ENCODE results near the gene SMIM44. TPM values are rescaled to one million over a fixed set of nuclear protein-coding genes. Genes with fewer than 3 reads are reported as not detected.

Gene SMIM44
- total RNA-seq, 1 donor from 2014 or later: not detected

DNA sequence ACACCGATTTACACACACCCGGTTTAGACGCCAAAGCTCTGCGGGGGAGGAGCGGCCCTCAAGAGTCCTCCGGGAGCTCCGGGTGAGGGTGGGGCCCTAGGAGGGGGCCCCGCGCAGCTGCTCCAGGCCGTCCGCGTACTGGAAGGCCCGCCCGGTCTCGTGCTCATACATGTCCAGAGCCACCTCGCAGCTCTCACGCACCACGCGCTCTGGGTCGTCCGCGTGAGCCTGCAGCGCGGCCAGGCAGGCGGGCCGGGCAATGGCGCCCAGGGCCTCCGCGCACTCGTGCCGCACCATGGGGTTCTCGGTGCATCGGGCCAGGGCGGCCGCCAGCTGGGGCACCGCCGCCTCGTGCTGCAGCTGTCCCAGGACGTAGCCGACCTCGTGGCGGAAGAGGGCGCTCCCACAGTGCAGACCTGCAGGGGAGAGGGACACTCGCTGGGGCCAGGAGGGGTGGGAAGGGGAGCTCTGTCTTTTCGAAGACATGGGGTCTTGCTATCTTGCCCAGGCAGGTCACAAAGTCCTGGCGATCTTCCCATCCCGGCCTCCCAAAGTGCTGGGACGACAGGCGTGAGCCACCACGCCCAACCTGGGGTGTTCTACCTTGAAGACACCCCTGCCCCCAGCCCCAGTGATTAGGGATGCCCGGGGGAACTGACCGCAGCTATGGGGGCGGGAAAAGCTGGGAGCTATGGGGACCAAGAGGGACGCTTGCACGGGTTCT is 8.3 kb upstream of the SMIM44 start:
- no peak overlapping the region for H2AFZ ChIP-seq (replicated peaks)
- no peak overlapping the region for H3K9ac ChIP-seq
- no peaks in the 10 kb centered on the region for H3F3A ChIP-seq (ENCODE audit: low read depth)
- no peak for DNase-seq (ENCODE audit: low spot score)
- no peaks in the 10 kb centered on the region for H3K9me3 ChIP-seq (ENCODE audit: low read depth)
- Mint-ChIP-seq H3K4me1 (no peaks in the 10 kb centered on the region), H3K27ac (no peak overlapping the region), H3K9me3 (no peaks in the 10 kb centered on the region), H3K36me3 (peaks cover 11% of the 10 kb centered on the region), H3K4me3 (no peak overlapping the region), H3K27me3 (ENCODE audit: insufficient read depth, low read depth) (no peaks in the 10 kb centered on the region)
- H3K4me2 ChIP-seq: no peak overlapping the region
- no peaks in the 10 kb centered on the region for H3K27me3 ChIP-seq
- TF ChIP-seq EZH2phosphoT487 (IDR thresholded peaks at IDR 0.05): no peak
- no peak for TF ChIP-seq EZH2 (IDR thresholded peaks at IDR 0.05)
- TF ChIP-seq, protein P1, sequence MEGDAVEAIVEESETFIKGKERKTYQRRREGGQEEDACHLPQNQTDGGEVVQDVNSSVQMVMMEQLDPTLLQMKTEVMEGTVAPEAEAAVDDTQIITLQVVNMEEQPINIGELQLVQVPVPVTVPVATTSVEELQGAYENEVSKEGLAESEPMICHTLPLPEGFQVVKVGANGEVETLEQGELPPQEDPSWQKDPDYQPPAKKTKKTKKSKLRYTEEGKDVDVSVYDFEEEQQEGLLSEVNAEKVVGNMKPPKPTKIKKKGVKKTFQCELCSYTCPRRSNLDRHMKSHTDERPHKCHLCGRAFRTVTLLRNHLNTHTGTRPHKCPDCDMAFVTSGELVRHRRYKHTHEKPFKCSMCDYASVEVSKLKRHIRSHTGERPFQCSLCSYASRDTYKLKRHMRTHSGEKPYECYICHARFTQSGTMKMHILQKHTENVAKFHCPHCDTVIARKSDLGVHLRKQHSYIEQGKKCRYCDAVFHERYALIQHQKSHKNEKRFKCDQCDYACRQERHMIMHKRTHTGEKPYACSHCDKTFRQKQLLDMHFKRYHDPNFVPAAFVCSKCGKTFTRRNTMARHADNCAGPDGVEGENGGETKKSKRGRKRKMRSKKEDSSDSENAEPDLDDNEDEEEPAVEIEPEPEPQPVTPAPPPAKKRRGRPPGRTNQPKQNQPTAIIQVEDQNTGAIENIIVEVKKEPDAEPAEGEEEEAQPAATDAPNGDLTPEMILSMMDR (IDR thresholded peaks at IDR 0.05): no peak
- no peaks in the 10 kb centered on the region for H4K20me1 ChIP-seq (ENCODE audit: low read depth)
- H3K27ac ChIP-seq: no peak overlapping the region
- H3K36me3 ChIP-seq: no peaks in the 10 kb centered on the region
- no peak overlapping the region for H3K4me3 ChIP-seq
- no peaks in the 10 kb centered on the region for H3K79me2 ChIP-seq (ENCODE audit: low read depth)
- H3K4me1 ChIP-seq: no peaks in the 10 kb centered on the region

DNA sequence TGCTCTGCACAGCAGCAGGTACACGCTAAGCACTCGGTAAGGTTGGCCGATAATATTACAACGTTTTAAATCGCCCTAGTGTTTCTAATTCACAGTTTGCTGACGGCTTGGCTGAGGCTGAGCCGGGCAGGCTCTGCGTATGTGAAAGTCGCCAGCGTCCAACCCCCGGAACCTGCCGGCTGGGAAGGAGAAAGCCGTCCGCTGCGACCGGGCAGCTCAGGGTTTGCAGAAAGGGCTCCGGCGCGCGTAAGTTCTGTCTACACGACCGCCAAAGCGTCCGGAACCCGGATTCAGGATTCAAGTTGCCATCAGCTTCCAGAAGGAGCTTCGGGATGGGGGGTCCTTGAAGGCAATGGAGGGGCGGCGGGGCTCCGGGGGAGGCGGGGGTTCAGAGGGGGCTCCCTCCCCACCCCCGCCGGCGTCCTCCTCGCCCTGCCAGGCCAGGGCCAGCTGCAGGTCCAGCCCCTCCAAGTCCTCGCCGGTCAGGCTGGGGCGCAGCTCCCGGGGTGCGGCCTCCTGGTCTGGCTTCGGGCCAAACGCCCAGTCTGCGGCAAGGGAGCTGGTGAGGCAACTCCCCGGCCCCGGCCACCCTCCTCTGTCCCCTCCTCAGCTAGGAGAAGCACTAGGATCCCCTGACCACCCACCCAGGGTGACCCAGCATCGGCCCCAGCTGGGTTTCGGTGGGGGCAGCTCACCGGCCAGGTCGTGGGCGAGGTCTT is 575 bp downstream of the SMIM44 start:
- Histone ChIP-seq H3K79me2 (ENCODE audit: low read depth) (no peaks in the 10 kb centered on the region), H3K4me3 (no peak overlapping the region), H4K20me1 (ENCODE audit: low read depth) (no peaks in the 10 kb centered on the region), H3K27ac (no peak overlapping the region), H3K4me1 (no peaks in the 10 kb centered on the region), H3K36me3 (no peaks in the 10 kb centered on the region), H3K9me3 (ENCODE audit: low read depth) (no peaks in the 10 kb centered on the region), H3K9ac (no peak overlapping the region), H3K27me3 (peaks cover 17% of the 10 kb centered on the region), H3K4me2 (no peak overlapping the region), H3F3A (ENCODE audit: low read depth) (peaks cover 7% of the 10 kb centered on the region), H2AFZ (replicated peaks) (no peak overlapping the region)
- peaks cover 16% of the 10 kb centered on the region for H3K27me3 Mint-ChIP-seq (ENCODE audit: insufficient read depth, low read depth)
- peaks cover 14% of the 10 kb centered on the region for H3K4me1 Mint-ChIP-seq
- no peak overlapping the region for H3K27ac Mint-ChIP-seq
- H3K4me3 Mint-ChIP-seq: no peak overlapping the region
- no peaks in the 10 kb centered on the region for H3K9me3 Mint-ChIP-seq
- TF ChIP-seq EZH2phosphoT487 (IDR thresholded peaks at IDR 0.05): no peak
- H3K36me3 Mint-ChIP-seq: no peaks in the 10 kb centered on the region
- DNase-seq (ENCODE audit: low spot score): no peak

DNA sequence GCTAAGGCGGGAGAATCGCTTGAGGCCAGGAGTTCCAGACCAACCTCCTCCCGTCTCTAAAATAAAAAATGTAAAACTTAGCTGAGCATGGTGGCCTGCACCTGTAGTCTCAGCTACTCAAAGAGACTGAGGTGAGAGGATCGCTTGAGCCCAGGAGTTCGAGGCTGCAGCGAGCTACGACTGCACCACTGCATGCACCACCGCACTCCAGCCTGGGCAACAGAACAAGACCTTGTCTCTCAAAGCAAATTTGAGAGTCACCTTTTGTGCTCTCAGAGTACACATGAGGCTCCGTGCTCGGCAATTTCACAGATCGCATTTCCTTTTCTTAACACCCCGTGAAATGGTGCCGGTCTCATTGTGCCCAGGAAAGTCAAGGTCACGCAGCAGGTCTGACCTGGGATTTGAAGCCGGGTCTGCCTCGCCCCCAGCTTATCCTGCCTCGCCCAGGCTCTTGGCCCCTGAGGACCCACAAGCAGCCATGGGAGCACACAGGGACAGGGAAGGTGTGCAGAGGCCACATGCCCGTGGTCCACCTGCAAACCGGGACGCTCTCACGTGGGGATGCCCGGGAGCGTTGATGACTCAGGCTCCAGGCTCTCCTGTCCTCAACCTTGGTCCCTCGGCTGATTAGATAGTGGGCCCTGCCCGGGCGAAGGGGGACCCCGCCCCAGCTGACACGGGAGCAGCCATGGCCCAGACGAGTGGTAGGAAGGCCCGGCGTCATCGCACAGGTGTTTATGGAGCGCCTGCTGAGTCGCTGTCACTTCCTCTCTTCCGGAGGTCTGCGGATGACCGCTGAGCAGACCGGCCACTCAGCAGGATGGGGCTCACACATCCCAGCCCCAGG is 1.8 kb downstream of the SMIM44 start:
- peaks cover 17% of the 10 kb centered on the region for H3K27me3 ChIP-seq
- Mint-ChIP-seq H3K27ac (no peak overlapping the region), H3K27me3 (ENCODE audit: insufficient read depth, low read depth) (peaks cover 19% of the 10 kb centered on the region), H3K36me3 (no peaks in the 10 kb centered on the region), H3K4me3 (no peak overlapping the region), H3K4me1 (peaks cover 14% of the 10 kb centered on the region), H3K9me3 (no peaks in the 10 kb centered on the region)
- H3F3A ChIP-seq (ENCODE audit: low read depth): peaks cover 7% of the 10 kb centered on the region
- no peaks in the 10 kb centered on the region for H4K20me1 ChIP-seq (ENCODE audit: low read depth)
- H3K4me3 ChIP-seq: no peak overlapping the region
- H3K4me1 ChIP-seq: no peaks in the 10 kb centered on the region
- H3K9ac ChIP-seq: no peak overlapping the region
- H3K4me2 ChIP-seq: no peak overlapping the region
- no peak for DNase-seq (ENCODE audit: low spot score)
- TF ChIP-seq EZH2 (IDR thresholded peaks at IDR 0.05) (no peak), EZH2phosphoT487 (IDR thresholded peaks at IDR 0.05) (no peak)
- TF ChIP-seq, protein P1 (IDR thresholded peaks at IDR 0.05): no peak
- H3K9me3 ChIP-seq (ENCODE audit: low read depth): no peaks in the 10 kb centered on the region
- no peaks in the 10 kb centered on the region for H3K36me3 ChIP-seq
- H3K79me2 ChIP-seq (ENCODE audit: low read depth): no peaks in the 10 kb centered on the region
- no peak overlapping the region for H2AFZ ChIP-seq (replicated peaks)
- H3K27ac ChIP-seq: no peak overlapping the region
